HG03457 (cell line): Measurements from ENCODE around the gene ZER1.
"Not testable (repeated sequence)": the region's sequence is repeated elsewhere in the genome, so short reads cannot be mapped to it uniquely, and the experiment has no call there.

Source experiments
- ATAC-seq: cut with Tn5 transposase; IDR thresholded peaks from one replicate; pipeline ENCODE4 v1.9.1; 2021; ENCODE audit warnings: moderate number of reproducible peaks; ENCODE audit not compliant: unreplicated experiment

The ZER1 gene

DNA sequence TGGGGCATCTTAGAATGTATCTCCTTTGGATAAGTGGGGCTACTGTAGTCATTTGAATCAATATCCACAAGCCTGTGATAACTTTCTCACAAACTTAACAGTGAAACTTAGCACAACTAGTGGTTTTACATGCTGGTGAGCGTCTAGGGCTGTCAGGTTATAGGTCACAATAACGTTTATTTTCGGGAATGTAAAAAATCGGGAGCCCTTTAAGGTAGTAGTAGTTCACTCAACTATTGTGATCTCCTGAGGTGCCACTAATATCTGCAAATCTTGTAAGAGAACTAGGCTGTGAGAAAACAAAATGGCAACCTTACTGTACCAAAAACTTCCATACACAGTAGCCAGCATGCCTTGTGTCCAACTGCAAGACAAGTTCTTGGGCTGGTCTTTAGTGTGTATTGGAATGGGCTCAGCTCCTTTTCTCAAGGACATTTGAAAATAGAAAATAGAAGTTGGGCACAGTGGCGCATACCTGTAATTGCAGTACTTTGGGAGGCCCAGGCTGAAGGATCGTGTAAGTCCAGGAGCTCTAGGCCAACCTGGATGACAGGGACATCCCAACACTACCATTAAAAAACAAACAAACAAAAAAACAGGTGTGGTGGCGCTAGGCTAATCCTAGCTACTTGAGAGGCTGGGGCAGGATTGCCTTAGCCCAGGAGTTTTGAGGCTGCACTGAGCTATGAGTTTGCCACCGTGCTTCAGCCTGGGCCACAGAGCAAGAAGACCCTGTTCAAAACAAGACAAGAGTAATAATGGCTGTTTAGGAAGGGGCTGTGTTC is 74.6 kb downstream of the ZER1 start:
- no peak for ATAC-seq

DNA sequence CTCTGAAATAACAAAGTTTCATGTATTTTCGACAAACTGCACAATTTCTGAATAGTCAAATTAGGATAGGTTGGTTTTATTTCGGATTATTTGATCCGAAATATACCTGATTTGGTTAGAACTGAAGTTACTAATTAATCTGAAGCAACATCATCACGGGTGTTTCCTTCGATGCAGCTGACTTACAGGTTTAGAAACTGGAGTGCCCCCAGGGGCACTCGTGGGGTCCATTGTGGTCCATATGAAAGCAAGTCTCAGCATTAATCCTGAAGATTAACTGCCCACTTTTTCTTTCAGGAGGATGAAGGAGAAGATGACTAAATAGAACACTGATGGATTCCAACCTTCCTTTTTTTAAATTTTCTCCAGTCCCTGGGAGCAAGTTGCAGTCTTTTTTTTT is 77.4 kb downstream of the ZER1 start:
- ATAC-seq: no peak

DNA sequence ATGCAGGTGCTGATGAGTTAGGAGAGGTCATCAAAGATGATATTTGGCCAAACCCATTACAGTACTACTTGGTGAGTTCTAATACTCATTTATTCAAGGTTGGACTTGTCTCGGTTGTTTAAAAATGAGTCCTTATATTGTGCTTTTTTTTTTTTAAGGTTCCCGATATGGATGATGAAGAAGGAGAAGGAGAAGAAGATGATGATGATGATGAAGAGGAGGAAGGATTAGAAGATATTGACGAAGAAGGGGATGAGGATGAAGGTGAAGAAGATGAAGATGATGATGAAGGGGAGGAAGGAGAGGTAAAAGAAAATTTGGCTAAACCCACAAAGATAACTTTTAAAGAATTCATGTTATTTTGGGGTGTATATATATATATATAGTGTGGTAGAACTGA is 78.0 kb downstream of the ZER1 start:
- not testable (repeated sequence) for ATAC-seq

DNA sequence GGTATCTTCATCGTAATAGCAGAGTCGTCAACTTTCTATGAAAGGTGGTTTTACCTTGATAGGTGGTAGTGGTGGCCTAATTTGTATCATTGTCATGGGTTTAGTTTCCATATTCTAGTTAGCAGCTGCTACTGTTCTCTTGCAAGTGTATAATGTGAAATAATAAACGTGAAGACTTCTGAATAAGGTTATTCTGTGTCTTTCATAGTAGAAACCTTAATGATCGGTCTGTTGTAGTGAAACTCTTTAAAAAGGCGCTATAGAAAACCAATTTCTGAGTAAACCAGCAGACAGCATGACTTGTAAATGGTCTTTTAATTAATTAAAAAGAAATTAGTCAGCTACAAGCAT is 81.1 kb downstream of the ZER1 start:
- no peak for ATAC-seq

DNA sequence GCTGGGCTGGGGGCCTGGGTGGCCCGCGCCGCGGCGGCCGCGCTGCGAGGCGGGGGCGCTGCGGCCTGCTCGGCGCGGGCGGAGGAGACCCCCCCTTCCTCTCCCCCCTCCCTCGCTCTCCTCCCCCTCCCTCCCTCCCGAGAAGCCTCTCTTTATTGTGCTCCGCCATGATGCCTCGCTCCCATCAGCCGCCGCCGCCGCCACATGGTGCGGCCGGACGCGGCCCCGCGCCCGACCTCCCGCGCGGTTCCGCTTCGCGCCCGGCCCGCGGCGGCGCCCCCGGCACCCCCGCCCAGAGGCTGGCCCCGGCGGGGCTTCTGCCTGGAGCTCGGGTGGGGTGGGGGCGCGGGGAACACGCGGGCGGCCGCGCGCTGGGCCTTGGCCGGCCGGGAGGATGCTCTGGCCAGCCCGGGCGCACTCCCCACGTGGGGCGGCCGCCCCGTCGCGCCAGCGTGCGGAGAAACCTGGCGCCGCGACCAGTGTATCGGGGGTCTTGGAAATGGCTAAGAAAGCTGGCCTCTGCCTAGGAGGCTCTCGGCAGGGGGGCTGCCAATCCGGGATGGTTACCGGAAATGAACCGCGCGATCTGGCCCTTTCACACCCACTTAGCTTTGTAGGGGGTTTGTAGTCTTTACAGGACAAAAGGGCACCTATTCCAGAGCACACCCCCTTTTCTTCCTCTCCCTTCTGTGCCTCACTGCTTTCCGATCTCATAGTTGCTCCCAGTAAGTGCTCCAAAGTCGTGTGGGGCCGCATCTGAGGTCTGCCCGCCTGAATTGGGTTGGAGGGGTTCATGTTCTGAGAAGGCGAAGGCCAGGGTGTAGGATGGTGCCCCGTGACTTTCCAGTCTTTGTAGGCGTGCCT is 81.7 kb downstream of the ZER1 start:
- ATAC-seq: no peak

DNA sequence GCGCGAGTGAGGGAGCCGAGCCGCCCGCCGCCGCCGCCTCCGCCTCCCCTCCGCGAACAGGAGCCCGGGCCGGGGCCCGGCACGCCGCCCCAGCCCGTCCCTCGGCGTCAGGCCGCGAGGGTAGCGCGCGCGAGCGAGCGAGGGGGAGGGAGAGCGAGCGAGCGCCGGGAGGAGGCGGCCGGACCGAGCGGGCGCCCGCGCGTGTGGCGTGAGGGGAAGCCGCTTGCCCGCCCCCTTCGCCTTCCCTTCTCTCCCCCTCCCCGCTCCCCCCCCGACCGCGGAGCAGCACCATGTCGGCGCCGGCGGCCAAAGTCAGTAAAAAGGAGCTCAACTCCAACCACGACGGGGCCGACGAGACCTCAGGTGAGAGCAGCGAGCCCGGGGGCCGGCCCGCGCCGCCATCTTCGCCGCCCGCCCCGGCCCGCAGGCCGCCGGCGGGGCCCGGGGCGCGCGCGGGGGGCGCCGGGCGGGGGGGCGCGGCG is 82.4 kb downstream of the ZER1 start:
- ATAC-seq: no peak

DNA sequence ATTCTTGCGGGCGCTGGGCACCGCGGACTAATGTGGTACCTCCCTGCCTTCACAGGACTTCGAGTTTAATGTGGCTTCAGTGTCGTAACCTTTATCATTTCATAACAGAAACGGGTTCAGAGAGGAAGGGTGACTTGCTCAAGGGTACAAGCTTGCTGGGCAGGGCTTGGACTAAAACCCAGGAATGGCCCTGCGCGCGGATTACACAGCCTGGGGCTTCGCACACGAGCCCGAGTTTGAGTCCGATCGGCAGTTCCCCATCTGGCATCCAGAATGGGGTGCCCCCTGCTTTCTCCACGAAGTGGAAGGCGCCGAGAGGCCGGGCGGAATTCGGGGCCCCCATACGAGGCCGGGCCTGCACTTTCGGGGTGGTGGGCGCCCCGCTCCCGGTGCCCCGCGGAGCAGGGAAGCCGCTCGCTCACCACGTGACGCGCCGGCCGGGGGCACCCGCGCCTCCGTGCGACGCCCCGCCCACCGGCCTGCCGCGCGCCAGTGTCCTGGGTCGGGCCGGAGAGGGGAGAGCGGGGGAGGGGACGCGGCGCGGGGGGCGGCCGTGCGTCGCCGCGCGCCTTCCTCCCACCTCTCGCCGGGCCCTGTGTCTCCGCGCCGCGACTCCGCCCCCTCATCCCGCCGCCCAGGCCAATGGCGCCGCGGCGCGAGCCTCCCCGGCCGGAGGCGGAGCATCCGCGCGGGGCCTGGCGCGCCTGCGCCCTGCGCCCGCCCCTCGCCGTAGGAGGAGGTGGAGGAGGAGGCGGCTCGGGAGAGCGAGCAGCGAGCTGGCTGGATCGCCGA is 83.0 kb downstream of the ZER1 start, which contains the start of gene SET:
Gene SET (plus strand): TSS at position 722 of the 792 bp plus-strand sequence. CDS start 361 bp downstream, outside the sequence.
- ATAC-seq: peak; percentile 42

DNA sequence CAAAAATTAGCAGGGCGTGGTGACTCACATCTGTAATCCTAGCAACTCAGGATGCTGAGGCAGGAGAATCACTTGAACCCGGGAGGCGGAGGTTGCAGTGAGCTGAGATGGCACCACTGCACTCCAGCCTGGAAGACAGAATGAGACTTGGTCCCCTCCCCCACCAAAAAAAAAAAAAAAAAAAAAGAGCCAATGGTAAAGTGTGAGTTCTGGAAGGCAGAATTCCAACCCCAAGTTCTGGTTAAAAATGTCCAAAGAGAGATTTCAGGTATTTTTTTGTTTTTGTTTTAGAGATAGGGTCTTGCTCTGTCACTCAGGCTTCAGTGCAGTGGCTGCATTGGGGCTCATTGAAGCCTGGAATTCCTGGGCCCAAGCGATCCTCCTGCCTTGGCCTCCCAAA is 84.3 kb downstream of the ZER1 start:
- ATAC-seq: no peak

DNA sequence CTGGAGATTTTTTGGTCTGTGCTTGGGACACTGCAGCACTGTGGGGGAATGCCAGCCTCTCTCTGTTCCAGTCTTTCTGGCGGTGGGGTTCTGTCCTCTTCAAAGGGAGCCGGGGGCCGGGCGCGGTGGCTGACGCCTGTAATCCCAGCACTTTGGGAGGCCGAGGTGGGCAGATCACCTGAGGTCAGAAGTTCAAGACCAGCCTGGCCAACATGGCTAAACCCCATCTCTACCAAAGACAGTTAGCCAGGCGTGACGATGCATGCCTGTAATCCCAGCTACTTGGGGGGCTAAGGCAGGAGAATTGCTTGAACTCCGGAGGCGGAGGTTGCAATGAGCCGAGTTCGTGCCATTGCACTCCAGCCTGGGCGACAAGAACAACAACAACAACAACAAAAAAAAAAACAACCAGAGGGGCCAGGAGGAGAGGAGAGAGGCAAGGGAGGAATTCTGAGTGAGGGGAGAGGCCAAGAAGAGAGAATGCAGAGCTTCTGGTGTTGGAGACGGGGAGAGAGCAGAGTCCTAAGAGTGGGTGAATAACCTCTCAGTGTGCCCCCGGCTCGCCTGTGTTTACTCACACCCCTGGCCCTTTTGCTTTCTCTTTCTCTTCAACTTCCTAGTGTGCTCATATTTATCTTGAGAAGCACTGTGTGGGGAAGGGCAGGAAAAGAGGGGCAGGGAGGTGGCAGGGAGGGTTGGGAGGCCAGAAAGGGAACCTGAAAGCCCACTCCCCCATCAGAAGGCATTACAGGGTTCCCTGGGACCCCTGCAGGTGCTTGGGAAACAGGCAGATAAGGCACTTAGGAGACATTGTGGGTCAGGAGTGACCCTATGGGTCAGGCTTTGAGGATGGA is 85.9 kb downstream of the ZER1 start:
- no peak for ATAC-seq

DNA sequence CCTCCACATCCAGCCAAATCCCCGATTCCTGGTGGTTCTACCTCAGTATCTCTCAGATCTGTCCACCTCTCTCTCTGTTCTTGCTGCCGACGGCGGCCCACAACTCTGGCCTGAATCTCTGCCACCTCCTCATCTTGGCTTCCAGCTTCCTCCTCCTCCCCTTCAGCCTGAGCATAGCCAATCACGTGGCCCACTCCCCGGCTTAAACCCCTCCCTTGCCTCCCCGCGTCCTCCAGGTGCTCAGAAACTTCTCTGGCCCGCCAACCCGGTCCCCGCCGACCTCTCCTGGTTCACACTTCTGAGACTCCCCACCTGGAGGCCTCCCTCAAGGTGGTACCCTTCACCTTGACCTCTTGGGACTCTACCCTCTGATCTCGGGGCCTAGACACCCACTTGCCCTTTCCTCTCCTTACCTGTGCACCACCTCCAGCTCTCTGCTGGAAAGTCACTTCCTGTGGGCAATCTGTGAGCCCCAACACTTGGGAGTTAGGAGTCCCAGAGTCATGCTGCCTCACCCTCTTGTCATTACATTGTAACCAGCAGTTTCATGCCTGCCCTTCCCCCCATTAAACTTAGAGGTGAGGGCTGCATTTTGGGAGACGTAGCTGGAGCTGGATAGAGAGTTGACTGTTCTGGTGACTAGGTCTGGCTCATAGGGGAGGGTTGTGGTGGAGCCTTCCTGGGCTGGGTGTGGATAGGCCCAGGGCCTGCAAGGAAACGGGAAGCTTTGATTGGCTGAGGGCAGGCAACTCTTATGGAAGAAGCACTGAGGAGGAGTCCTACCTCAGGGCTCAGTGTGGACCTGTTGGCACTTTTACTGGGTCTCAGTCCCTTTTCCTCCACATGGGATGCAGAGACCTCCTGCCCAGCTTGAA is 87.2 kb downstream of the ZER1 start:
- ATAC-seq: no peak

DNA sequence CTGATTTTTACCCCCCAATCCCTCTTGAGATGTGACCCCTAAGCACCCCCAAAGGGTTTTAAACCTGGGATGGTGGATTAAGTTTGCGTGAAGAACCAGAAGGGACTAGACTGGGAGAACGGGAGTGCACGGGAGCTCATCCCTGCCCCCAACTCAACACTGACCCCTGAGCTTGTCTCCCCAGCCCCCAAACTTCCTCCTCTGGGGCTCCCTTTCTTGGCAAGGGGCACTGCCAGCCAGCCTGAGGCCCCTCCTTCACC is 87.7 kb downstream of the ZER1 start:
- no peak for ATAC-seq

DNA sequence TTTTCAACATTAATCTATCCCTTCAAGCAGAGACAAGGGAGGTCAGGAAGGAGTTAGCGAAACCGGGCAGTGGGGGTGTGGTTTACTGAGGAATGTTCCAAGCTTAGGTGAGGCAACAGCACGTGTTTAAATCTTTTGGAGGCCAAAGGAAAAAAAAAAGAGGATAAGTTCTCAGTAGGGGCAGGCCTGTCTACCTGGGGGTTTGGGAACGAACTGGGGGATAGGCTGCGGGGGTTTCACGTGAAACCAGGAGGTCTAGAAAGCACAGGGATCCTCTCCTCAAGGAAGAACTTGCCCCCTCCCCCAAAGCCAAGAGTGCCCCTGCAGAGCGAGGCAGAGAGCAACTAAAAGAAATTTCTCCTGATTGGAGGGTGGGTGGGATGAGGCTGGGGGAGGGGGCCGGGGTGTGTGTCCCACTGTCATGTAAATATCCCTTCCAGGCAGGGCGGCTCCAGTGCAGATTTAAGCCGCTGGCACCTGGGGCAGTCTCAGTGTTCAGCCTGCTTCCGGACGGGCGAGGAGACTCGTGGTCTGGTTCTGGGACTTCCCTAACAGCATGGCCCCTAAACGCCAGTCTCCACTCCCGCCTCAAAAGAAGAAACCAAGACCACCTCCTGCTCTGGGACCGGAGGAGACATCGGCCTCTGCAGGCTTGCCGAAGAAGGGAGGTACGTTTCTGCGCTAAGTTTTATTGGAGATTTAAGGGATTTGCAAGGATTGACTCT is 88.2 kb downstream of the ZER1 start:
- no peak for ATAC-seq
